ENCODE measurements around the gene CYS1.

DNA sequence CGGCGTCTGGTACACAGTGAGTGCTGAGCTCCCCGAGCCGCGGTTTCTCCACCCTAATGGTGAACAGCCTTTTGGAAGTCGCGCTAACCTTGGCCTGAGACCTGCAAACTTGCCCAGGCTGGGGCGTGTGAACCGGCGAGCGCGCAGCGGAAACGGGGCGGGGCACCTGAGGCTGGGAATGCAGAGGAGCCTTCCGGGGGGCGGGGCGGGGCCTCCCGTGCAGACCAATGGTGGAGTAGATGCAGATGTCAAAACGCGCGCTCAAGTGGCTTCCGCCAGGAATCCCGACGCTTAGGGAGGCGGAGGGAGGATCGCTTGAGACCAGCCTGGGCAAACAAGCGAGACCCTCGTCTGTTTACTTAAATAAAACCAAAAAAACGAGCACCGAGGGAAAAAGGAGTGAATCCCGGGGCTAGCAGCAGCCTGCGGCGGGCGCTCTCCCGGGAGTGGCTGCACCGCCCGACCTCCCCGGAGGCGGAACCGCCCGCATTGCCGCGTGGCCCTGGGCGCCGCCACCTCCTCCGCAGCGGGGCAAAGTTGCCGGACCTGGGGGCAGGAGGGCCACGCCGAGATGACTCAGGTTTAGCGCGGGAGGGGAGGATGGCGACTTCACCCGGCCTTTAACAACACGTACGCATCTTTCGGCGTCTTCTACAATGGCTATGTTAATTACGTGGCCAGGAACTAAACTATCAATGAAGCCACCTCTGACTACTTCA is 40.1 kb upstream of the CYS1 start:
- TF ChIP-seq, protein P1, sequence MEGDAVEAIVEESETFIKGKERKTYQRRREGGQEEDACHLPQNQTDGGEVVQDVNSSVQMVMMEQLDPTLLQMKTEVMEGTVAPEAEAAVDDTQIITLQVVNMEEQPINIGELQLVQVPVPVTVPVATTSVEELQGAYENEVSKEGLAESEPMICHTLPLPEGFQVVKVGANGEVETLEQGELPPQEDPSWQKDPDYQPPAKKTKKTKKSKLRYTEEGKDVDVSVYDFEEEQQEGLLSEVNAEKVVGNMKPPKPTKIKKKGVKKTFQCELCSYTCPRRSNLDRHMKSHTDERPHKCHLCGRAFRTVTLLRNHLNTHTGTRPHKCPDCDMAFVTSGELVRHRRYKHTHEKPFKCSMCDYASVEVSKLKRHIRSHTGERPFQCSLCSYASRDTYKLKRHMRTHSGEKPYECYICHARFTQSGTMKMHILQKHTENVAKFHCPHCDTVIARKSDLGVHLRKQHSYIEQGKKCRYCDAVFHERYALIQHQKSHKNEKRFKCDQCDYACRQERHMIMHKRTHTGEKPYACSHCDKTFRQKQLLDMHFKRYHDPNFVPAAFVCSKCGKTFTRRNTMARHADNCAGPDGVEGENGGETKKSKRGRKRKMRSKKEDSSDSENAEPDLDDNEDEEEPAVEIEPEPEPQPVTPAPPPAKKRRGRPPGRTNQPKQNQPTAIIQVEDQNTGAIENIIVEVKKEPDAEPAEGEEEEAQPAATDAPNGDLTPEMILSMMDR (IDR thresholded peaks at IDR 0.05; ENCODE audit: borderline replicate concordance, extremely low read depth, low read length, poor library complexity, severe bottlenecking): no peak
- TF ChIP-seq EZH2 (IDR thresholded peaks at IDR 0.05; ENCODE audit: borderline replicate concordance, low read depth, low read length, severe bottlenecking): no peak

Measured in DND-41 (cell line).